T-helper 2 cell (primary cell): ENCODE results near the gene ELOVL7.
"Not testable (repeated sequence)": the region's sequence is repeated elsewhere in the genome, so short reads cannot be mapped to it uniquely, and the experiment has no call there.

Experiments
- DNase-seq, 5 experiments: peaks; one replicate each; pipeline versions ENCODE4 v3.0.0 to v3.0.0-alpha.2; 2012 to 2022

The ELOVL7 gene

GRCh38 chr5:60792438-60792837 is 51.6 kb downstream of the ELOVL7 start:
- no peak for DNase-seq

DNA sequence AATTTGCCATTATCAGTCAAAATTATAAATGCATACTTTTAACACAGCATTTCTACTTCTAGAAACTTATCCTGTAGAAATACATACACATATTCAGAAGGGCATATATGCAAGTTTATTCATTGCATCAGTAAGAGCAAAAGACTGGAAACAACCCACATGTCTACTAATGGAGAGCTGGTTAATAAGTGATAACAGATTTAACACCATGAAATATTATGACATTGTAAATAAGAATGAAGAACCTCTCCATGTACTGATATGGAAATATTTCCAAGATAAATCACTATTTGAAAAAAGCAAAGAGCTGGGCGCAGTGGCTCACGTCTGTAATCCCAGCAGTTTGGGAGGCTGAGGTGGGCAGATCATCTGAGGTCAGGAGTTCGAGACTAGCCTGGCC is 54.5 kb downstream of the ELOVL7 start:
- DNase-seq, result no peak

DNA sequence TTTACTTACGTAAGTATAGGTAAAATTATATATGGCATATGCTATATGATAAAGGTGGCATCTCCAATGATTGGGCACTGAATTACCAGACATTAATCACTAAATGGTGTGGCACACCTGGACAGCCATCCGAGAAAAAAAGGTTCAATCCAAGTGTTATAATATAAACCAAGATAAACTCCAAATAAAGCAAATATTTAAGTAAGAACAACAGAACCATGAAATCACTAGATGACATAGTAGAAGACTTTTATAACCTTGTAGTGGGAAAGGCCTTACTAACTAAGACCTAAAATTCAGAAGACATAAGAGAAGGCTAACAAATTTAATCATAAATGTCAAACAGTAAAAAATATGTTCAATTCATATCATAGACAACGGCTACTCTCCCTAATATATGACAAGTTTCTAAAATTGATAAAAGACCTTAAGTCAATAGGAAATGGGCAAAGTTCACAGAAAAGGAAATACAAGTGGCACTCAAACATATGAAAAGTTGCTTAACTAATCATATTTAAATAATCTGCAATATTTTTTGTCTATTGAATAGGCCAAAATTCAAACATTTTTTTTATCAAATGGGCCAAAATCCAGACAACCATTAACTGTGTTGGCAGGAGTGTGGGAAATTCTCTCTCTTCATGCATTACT is 55.1 kb downstream of the ELOVL7 start:
- no peak for DNase-seq

GRCh38 chr5:60779466-60779865 is 64.6 kb downstream of the ELOVL7 start:
- no peak for DNase-seq

GRCh38 chr5:60776343-60776742 is 67.7 kb downstream of the ELOVL7 start:
- no peak for DNase-seq

GRCh38 chr5:60765019-60765709 is 78.9 kb downstream of the ELOVL7 start:
- DNase-seq, result no peak

DNA sequence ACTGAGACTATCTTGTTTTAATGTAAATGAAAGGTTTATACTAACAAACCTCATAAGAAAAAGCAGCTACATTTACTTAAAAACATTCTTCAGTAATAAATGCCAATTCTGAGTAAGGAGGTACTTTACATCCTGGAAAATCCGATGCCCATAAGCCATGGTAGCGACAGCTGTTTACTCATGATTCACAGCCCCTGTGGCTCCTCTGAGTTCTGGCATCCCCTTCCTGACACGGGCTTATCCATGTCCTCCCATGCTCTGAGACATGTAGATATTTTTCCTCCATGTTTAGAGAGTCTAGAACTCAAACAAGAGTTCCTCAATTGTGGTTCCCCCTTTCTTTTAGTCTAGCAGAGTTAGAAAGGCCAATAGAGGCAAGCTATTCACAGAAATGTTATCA is 81.0 kb downstream of the ELOVL7 start:
- no peak for DNase-seq

DNA sequence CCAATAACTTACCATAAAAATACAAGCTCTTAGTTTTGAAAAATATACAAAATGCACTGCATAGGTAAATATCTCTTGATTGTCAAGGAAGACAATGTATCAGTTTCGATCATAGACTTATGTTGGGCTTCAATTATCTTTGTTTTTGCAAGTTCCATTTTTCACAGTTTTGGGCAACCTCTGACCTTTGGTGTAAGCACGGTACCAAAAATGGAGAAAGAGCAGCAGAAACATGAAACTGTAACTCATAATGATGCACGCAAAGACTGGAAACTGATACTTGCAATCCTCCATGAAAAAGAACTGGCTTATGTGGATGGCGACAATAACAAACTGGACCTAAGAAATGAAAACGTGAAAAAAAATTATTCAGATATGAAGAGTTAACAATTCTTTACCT is 89.6 kb downstream of the ELOVL7 start:
- DNase-seq, result no peak

DNA sequence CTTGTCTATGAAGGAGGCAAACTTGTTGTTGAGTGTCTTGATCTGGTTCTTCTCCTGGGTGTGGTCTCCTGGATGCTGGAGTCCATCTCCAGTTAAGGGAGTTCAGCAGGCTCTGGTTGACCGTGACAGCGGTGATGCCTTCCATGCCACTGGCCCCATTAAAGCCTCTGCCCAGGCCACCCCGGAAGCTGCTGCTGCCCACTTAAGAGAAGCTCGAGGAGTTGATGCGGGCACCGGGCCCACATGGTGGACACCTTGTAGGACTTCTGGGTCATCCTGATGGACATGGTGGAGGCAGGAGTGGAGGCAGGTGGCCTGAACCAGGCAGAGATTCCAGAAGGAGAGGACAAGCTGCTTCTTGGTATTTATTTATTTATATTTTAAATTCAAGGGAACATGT is 99.4 kb downstream of the ELOVL7 start:
- DNase-seq, result no peak

DNA sequence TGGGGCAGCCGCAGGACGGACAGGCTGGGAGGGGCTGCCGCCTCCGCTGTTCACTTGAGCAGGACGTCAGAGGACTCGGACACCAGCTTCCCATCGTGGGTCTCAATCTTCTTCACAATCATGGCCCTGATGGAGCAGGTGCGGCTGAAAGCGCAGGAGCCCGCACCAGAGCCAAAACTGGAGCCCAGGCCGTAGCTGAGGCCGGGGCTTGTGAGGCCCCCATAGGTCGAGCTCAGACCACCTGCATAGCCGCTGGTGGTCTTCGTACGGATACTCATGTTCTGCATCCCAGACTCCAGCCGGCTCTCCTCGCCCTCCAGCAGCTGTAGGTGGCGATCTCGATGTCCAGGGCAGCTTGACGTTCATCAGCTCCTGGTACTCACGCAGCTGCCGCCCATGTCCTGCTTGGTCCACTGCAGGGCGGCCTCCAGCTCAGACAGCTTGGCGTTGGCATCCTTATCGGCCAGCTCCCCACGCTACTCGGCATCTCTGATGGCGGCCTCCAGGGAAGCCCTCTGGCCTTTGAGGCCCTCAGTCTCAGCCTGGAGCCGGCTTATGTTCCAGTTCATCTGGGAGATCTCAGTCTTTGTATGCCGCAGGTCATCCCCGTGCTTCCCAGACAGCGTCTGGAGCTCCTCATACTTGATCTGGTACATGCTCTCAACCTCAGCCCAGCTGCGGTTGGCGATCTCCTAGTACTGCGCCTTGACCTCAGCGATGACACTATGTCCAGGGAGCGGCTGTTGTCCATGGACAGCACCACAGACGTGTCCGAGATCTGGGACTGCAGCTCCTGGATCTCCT is 100.4 kb downstream of the ELOVL7 start:
- no peak for DNase-seq

- no peak for DNase-seq
These were observed 103.7 kb downstream of the ELOVL7 start for GRCh38 chr5:60740322-60740721.

- no peak for DNase-seq
These were observed 105.1 kb downstream of the ELOVL7 start for GRCh38 chr5:60738933-60739332.

- no peak for DNase-seq
These were observed 105.6 kb downstream of the ELOVL7 start for GRCh38 chr5:60738461-60738860.

DNA sequence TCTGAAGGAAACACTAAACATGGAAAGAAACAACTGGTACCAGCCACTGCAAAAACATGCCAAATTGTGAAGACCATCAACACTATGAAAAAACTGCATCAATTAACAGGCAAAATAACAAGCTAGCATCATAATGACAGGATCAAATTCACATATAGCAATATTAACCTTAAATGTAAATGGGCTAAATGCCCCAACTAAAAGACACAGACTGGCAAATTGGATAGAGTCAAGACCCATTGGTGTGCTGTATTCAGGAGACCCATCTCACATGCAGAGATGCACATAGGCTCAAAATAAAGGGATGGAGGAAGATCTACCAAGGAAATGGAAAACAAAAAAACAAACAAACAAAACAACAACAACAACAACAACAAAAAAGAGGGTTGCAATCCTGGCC is 113.2 kb downstream of the ELOVL7 start:
- not testable (repeated sequence) for DNase-seq

GRCh38 chr5:60727033-60727679 is 116.9 kb downstream of the ELOVL7 start:
- no peak for DNase-seq

DNA sequence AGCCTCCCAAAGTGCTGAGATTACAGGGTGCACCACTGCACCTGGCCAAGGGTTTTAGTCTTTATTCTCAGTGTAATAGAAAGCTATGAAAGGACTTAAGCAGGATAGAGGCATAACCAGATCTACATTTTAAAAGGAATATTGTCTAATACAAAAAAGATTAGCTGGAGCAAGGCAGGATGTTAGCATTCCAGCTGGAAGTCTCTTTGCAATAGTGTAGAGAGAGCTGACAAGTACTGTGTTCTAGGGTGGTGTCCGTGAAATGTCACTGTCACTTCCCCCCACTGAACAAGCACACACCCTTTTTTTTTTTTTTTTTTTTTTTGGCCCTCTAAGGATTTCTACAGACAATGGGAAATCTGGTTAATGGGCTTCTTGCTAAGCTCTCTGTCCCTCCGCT is 119.9 kb downstream of the ELOVL7 start:
- DNase-seq, result no peak

GRCh38 chr5:60722416-60722815 is 121.7 kb downstream of the ELOVL7 start:
- DNase-seq, result no peak

GRCh38 chr5:60719329-60719728 is 124.7 kb downstream of the ELOVL7 start:
- DNase-seq, result no peak

- no peak for DNase-seq
These were observed 125.7 kb downstream of the ELOVL7 start for GRCh38 chr5:60718166-60718892.

GRCh38 chr5:60715201-60715928 is 128.7 kb downstream of the ELOVL7 start:
- DNase-seq, result not testable (repeated sequence)

GRCh38 chr5:60712950-60713349 is 131.1 kb downstream of the ELOVL7 start:
- no peak for DNase-seq

DNA sequence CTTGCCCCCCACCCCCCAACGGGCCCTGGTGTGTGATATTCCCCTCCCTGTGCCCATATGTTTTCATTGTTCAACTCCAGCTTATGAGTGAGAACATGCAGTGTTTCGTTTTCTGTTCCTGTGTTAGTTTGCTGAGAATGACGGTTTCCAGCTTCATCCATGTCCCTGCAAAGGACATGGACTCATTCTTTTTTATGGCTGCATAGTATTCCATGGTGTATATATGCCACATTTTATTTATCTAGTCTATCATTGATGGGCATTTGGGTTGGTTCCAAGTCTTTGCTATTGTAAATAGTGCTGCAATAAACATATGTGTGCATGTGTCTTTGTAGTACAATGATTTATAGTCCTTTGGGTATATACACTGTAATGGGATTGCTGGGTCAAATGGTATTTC is 132.2 kb downstream of the ELOVL7 start:
- not testable (repeated sequence) for DNase-seq
